Measurements from ENCODE around the gene CNPY1. TPM values are rescaled to one million over a fixed set of nuclear protein-coding genes. Genes with fewer than 3 reads are reported as not detected.

CNPY1 gene
- total RNA-seq, 1 donor from 2014 or later, result not detected

DNA sequence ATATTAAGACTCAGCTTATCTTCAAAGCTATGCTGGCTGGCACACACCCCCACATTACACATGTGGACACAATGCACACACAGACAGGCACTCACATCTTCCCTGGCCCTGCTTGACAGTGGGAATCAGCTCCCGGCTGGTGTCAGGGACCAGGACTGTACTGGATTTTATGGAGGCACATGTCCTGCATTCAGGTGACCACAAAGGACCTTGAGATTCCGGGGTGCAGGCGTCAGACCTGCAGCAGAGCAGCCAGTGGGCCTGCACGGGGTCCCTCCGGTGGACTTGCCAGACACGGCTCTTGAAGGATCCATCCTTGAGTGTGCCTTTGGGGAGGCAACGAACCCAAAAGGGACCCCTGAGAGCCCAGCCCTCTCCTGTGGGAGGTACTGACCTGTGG is 1.9 kb downstream of the CNPY1 start:
- Mint-ChIP-seq H3K27me3 (peaks cover 14% of the 10 kb centered on the region), H3K27ac (no peak overlapping the region), H3K4me3 (no peak overlapping the region), H3K4me1 (no peaks in the 10 kb centered on the region), H3K9me3 (no peaks in the 10 kb centered on the region), H3K36me3 (ENCODE audit: low read depth) (no peaks in the 10 kb centered on the region)
- DNase-seq (no peak), ATAC-seq (ENCODE audit: low read depth) (no peak)
- TF ChIP-seq, protein P1, sequence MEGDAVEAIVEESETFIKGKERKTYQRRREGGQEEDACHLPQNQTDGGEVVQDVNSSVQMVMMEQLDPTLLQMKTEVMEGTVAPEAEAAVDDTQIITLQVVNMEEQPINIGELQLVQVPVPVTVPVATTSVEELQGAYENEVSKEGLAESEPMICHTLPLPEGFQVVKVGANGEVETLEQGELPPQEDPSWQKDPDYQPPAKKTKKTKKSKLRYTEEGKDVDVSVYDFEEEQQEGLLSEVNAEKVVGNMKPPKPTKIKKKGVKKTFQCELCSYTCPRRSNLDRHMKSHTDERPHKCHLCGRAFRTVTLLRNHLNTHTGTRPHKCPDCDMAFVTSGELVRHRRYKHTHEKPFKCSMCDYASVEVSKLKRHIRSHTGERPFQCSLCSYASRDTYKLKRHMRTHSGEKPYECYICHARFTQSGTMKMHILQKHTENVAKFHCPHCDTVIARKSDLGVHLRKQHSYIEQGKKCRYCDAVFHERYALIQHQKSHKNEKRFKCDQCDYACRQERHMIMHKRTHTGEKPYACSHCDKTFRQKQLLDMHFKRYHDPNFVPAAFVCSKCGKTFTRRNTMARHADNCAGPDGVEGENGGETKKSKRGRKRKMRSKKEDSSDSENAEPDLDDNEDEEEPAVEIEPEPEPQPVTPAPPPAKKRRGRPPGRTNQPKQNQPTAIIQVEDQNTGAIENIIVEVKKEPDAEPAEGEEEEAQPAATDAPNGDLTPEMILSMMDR (IDR thresholded peaks at IDR 0.05), result no peak
- ChIA-PET CTCF (no interaction called here), POLR2A (no interaction called here)
- intact Hi-C loops (cut with micrococcal nuclease), result no loop called here

DNA sequence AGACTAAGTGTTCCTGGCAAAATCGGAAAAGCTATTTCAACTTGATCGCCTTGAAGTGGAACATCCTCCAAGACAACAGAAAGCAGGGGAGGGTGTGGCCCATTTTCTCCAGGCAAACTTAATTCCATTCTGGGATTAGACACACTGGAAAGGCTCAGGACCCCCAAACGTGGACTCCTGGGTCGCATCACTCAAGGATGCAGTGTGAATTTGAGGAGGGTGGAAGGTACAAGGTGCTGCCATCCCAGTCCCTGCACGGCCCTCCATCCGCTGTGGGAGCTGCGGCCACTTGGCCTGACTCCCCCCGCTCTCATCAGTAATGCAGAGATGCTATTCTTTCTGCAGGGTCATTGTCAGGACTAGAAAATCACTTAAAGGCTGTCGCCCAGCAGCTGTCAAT is 2.4 kb downstream of the CNPY1 start:
- H3K27me3 Mint-ChIP-seq, result peaks cover 16% of the 10 kb centered on the region
- TF ChIP-seq, protein P1 (IDR thresholded peaks at IDR 0.05), result no peak
- ChIA-PET CTCF (no interaction called here), POLR2A (no interaction called here)
- H3K9me3 Mint-ChIP-seq, result no peaks in the 10 kb centered on the region
- intact Hi-C loops (cut with micrococcal nuclease), result no loop called here
- no peaks in the 10 kb centered on the region for H3K4me1 Mint-ChIP-seq
- no peak for DNase-seq
- ATAC-seq (ENCODE audit: low read depth), result no peak
- no peak overlapping the region for H3K4me3 Mint-ChIP-seq
- H3K36me3 Mint-ChIP-seq (ENCODE audit: low read depth), result no peaks in the 10 kb centered on the region
- no peak overlapping the region for H3K27ac Mint-ChIP-seq

DNA sequence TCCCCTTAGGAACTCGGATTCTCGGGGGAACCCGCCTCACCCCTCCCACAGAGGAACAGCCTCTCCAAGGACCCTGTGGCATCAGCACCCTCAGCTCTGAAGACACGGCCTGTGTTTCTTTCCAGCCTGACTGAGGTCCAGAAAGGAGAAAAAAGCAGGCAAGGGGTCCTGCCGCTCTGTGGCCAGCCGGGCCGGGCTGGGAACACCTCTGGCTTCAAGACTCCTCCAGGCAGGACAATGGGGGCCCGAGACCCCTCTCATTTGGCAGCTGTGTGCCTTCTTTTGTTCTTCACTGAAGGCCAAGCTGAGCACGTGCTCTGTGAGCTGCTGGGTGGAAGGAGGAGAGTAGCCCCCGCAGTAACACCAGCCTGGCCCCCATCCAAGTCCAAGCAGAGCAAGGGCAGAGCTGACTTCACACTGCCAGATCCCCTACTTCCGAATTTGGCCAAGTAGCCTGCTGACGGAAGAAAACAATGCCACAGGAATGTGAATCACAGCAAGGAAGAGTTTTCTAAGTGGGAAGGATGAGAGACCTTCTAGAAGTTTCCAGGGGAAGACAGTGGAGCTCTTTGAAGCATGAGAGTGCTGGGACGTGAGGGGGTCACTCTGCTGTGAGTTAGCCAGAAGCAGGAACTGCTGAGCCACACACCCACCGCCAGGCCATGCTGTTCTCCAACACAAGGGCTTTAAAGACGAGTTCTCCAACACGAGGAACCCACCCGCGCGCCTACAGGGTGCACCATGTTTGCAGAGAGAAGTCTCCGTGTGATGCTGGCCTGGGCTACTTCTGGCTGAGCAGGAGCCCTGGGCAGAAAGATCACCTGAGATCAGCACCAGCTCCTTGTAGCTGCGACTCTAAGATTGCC is 3.1 kb downstream of the CNPY1 start:
- DNase-seq (no peak), ATAC-seq (ENCODE audit: low read depth) (no peak)
- H3K27ac Mint-ChIP-seq, result no peak overlapping the region
- H3K36me3 Mint-ChIP-seq (ENCODE audit: low read depth), result no peaks in the 10 kb centered on the region
- intact Hi-C loops (cut with micrococcal nuclease), result no loop called here
- TF ChIP-seq, protein P1 (IDR thresholded peaks at IDR 0.05), result no peak
- H3K9me3 Mint-ChIP-seq, result no peaks in the 10 kb centered on the region
- CTCF ChIA-PET, result no interaction called here
- H3K4me3 Mint-ChIP-seq, result no peak overlapping the region
- POLR2A ChIA-PET, result no interaction called here
- H3K27me3 Mint-ChIP-seq, result peaks cover 15% of the 10 kb centered on the region
- no peaks in the 10 kb centered on the region for H3K4me1 Mint-ChIP-seq

DNA sequence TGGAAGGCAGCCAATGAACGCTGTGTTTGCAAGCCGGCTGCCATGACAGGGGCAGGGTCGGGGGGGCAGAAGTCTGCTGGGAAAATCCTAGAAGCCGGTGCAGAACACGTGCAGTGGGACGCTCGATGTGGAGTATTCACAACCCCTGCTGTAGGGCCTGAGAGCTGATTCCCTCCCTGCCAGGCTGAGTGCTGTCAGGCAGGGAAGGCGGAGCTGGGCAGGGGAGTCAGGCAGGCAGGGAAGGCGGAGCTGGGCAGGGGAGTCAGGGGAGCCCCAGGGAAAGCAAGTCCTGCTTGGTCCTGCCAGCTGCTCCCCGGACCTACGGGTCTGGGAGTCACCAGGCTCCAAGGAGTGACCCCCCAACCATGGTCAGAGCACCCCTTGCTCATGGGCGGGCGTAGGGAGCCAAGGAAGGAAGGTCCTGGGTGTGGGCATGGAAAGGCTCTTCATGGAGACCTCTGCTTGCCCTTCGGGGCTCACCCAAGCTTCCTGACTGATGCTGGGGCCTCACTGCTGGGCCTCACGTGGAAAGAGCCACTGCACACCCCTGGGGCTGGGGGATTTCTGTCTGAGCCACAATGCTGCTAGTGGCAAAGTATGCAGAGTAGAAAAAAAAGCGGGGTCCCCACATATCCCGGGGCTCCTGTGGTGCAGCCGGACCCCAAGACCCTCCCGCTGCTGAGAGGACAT is 4.2 kb downstream of the CNPY1 start:
- Mint-ChIP-seq H3K9me3 (no peaks in the 10 kb centered on the region), H3K4me3 (no peak overlapping the region)

DNA sequence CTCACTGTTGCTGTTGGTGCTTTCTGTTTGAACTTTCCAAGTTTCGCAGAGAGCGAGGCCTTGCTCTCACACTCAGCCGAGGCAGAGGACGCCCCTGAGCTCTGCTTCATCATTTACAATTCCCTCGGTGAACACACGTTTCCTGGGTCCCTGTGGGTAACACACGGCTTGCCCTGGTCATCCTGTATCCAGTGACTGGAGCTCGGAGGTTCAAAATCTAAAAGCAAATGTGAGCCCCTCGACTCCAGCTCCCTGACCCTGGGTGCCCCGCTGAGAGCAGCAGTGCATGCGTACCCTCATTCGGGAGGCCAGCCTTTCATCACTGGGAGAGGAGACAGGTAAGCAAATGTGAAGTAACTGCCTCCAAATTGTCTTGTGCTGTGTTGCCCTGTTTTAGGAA is 5.8 kb downstream of the CNPY1 start:
- ChIA-PET CTCF (no interaction called here), POLR2A (interaction anchor here (0.6 kb wide), 1 partner anchor 504 kb away, joined by 6 read pairs; no protein-coding TSS in a partner anchor)
- Mint-ChIP-seq H3K4me1 (no peaks in the 10 kb centered on the region), H3K27ac (no peak overlapping the region), H3K27me3 (peaks cover 24% of the 10 kb centered on the region), H3K4me3 (no peak overlapping the region), H3K9me3 (no peaks in the 10 kb centered on the region), H3K36me3 (ENCODE audit: low read depth) (no peaks in the 10 kb centered on the region)
- no peak for ATAC-seq (ENCODE audit: low read depth)
- intact Hi-C loops (cut with micrococcal nuclease), result no loop called here
- TF ChIP-seq, protein P1 (IDR thresholded peaks at IDR 0.05), result no peak
- DNase-seq, result no peak

More for the DNA sequence above, 4.2 kb downstream of the CNPY1 start:
- POLR2A ChIA-PET, result no interaction called here
- ATAC-seq (ENCODE audit: low read depth) (no peak), DNase-seq (no peak)
- no peaks in the 10 kb centered on the region for H3K36me3 Mint-ChIP-seq (ENCODE audit: low read depth)
- CTCF ChIA-PET, result no interaction called here
- TF ChIP-seq, protein P1 (IDR thresholded peaks at IDR 0.05), result no peak
- H3K4me1 Mint-ChIP-seq, result no peaks in the 10 kb centered on the region
- intact Hi-C loops (cut with micrococcal nuclease), result no loop called here
- H3K27me3 Mint-ChIP-seq, result peaks cover 11% of the 10 kb centered on the region
- no peak overlapping the region for H3K27ac Mint-ChIP-seq
